GM23338 (cell line): ENCODE data around the gene PPP2R5E. TPM values are rescaled to one million over a fixed set of nuclear protein-coding genes. Genes with fewer than 3 reads are reported as not detected.

ENCODE experiments used
- ATAC-seq: fragments of 200-7000 bp; cut with Tn5 transposase; 3 replicates; pipeline ENCODE4 v1.9.1; 2020
- DNase-seq: peaks from one replicate; pipeline ENCODE4 v3.0.0-alpha.2; 2015; ENCODE audit warnings: low spot score
- H2AFZ ChIP-seq: fragments of 200-600 bp; sonication (generic); 2 replicates; pipeline ENCODE4 v1.8.0; 2016; ENCODE audit warnings: antibody characterized with exemption, mild to moderate bottlenecking, moderate library complexity
- H3F3A ChIP-seq: fragments of 200-600 bp; sonication (generic); replicated peaks from 2 replicates; pipeline ENCODE4 v1.8.0; 2017; ENCODE audit warnings: antibody characterized with exemption, mixed run types, low read depth
- H3K27ac ChIP-seq: fragments of 200-600 bp; sonication (generic); 2 replicates; pipeline ENCODE4 v1.6.1; 2016; ENCODE audit warnings: low read depth
- H3K27me3 ChIP-seq: fragments of 200-600 bp; sonication (generic); 2 replicates; pipeline ENCODE4 v1.8.0; 2016; ENCODE audit warnings: mild to moderate bottlenecking, mixed run types, moderate library complexity; ENCODE audit not compliant: insufficient read depth
- H3K36me3 ChIP-seq: fragments of 200-600 bp; sonication (generic); 2 replicates; pipeline ENCODE4 v1.8.0; 2016; ENCODE audit warnings: mild to moderate bottlenecking; ENCODE audit not compliant: insufficient read depth
- H3K4me1 ChIP-seq: fragments of 200-600 bp; sonication (generic); 2 replicates; pipeline ENCODE4 v1.8.0; 2016; ENCODE audit warnings: mild to moderate bottlenecking, moderate library complexity; ENCODE audit not compliant: insufficient read depth
- H3K4me2 ChIP-seq: fragments of 200-600 bp; sonication (generic); 2 replicates; pipeline ENCODE4 v1.7.1; 2017; ENCODE audit warnings: mixed run types
- H3K4me3 ChIP-seq: fragments of 200-600 bp; sonication (generic); 2 replicates; pipeline ENCODE4 v1.6.1; 2016; ENCODE audit warnings: mixed run types
- H3K79me2 ChIP-seq: fragments of 200-600 bp; sonication (generic); replicated peaks from 2 replicates; pipeline ENCODE4 v1.8.0; 2017; ENCODE audit warnings: mild to moderate bottlenecking; ENCODE audit not compliant: insufficient read depth
- H3K9me2 ChIP-seq: fragments of 200-600 bp; sonication (generic); 2 replicates; pipeline ENCODE4 v1.8.0; 2017; ENCODE audit not compliant: insufficient read depth
- H4K20me1 ChIP-seq: fragments of 200-600 bp; sonication (generic); replicated peaks from 2 replicates; pipeline ENCODE4 v1.8.0; 2017; ENCODE audit warnings: mild to moderate bottlenecking; ENCODE audit not compliant: insufficient read depth
- H3K27ac Mint-ChIP-seq: 2 replicates; pipeline ENCODE4 v1.8.0; 2020; ENCODE audit warnings: inconsistent platforms, mild to moderate bottlenecking, moderate library complexity, mixed read lengths
- H3K27me3 Mint-ChIP-seq: 3 replicates; pipeline ENCODE4 v1.8.0; 2022; ENCODE audit warnings: low read depth, mild to moderate bottlenecking, moderate library complexity, mixed read lengths, inconsistent platforms; ENCODE audit not compliant: insufficient read depth, poor library complexity
- H3K36me3 Mint-ChIP-seq: 3 replicates; pipeline ENCODE4 v1.8.0; 2021; ENCODE audit warnings: low read depth, mild to moderate bottlenecking, inconsistent platforms, moderate library complexity, mixed read lengths
- H3K4me1 Mint-ChIP-seq: 3 replicates; pipeline ENCODE4 v1.8.0; 2020; ENCODE audit warnings: mild to moderate bottlenecking, inconsistent platforms, mixed read lengths
- H3K4me3 Mint-ChIP-seq: 3 replicates; pipeline ENCODE4 v1.8.0; 2021; ENCODE audit warnings: moderate library complexity, mild to moderate bottlenecking, inconsistent platforms, mixed read lengths
- H3K9me3 Mint-ChIP-seq: 3 replicates; pipeline ENCODE4 v1.8.0; 2020; ENCODE audit warnings: moderate library complexity, mild to moderate bottlenecking, inconsistent platforms, mixed read lengths
- CTCF ChIP-seq, 2 experiments: fragments of 200-600 bp in 1 of 2; sonication (generic) in 1 of 2; conservative IDR thresholded peaks; 2 replicates each; pipeline versions ENCODE4 v1.5.1 to v1.6.1; 2016 to 2017; ENCODE audit warnings: antibody characterized with exemption in 2 of 2, low read depth in 2 of 2, mild to moderate bottlenecking in 2 of 2, moderate library complexity in 1 of 2
- ETS1 ChIP-seq: IDR thresholded peaks from 2 replicates; pipeline ENCODE4 v1.6.1; 2016; ENCODE audit warnings: antibody characterized with exemption
- EZH2 ChIP-seq: fragments of 200-600 bp; sonication (generic); IDR thresholded peaks from one replicate; pipeline ENCODE4 v1.8.0; 2017; ENCODE audit warnings: antibody characterized with exemption, mild to moderate bottlenecking, low read depth; ENCODE audit not compliant: unreplicated experiment
- EZH2phosphoT487 ChIP-seq: fragments of 200-600 bp; sonication (generic); IDR thresholded peaks from one replicate; pipeline ENCODE4 v1.8.1; 2018; ENCODE audit warnings: antibody characterized with exemption; ENCODE audit not compliant: unreplicated experiment
- JUNB ChIP-seq: IDR thresholded peaks from one replicate; pipeline ENCODE4 v1.6.1; 2016; ENCODE audit warnings: antibody characterized with exemption; ENCODE audit not compliant: unreplicated experiment
- NANOG ChIP-seq: IDR thresholded peaks from 2 replicates; pipeline ENCODE4 v1.6.1; 2016; ENCODE audit warnings: antibody characterized with exemption, borderline replicate concordance
- POLR2AphosphoS5 ChIP-seq: IDR thresholded peaks from 2 replicates; pipeline ENCODE4 v1.6.1; 2016; ENCODE audit warnings: antibody characterized with exemption, low read depth
- REST ChIP-seq: IDR thresholded peaks from one replicate; pipeline ENCODE4 v1.6.1; 2018; ENCODE audit warnings: antibody characterized with exemption; ENCODE audit not compliant: unreplicated experiment
- ZNF114 ChIP-seq: fragments of 250-450 bp; sonication (Bioruptor Pico); IDR thresholded peaks from 2 replicates; pipeline ENCODE4 v1.5.0; 2020; ENCODE audit warnings: mild to moderate bottlenecking, moderate library complexity
- ZNF331 ChIP-seq: fragments of 250-450 bp; sonication (Bioruptor Pico); IDR thresholded peaks from 2 replicates; pipeline ENCODE4 v1.5.0; 2020; ENCODE audit warnings: low read depth, mild to moderate bottlenecking, moderate library complexity
- ZNF462 ChIP-seq: fragments of 250-450 bp; sonication (Bioruptor Pico); IDR thresholded peaks from 2 replicates; pipeline ENCODE4 v1.5.0; 2020; ENCODE audit warnings: mild to moderate bottlenecking, moderate library complexity
- polyA plus RNA-seq: library from polyadenylated mRNA; unstranded; fragments of >200 nt; fragmentation: Nextera tagmentation; extraction: Ambion mirVana; gene quantifications from 2 replicates; pipeline ENCODE4 v1.2.1, GENCODE V29; 2016
- total RNA-seq: library from RNA; depleted of rRNA; stranded (reverse); fragments of >200 nt; shearing (Covaris generic); gene quantifications from 2 replicates; pipeline ENCODE4 v1.2.3, GENCODE V29; 2014

PPP2R5E gene
- total and polyA plus RNA-seq, 2 experiments from 2014 or later: 40.9 to 45.5 TPM

GRCh38 chr14:63387711-63388110 is 155.5 kb downstream of the PPP2R5E start:
- ATAC-seq: no peak
- Mint-ChIP-seq H3K36me3 (peaks cover 57% of the 10 kb centered on the region), H3K27ac (no peak overlapping the region)

More at GRCh38 chr14:63387711-63388110, 155.5 kb downstream of the PPP2R5E start:
- Histone ChIP-seq H3K27ac (no peak overlapping the region), H3K9me2 (no peaks in the 10 kb centered on the region), H2AFZ (no peak overlapping the region), H3K4me2 (no peak overlapping the region), H4K20me1 (peaks cover 7% of the 10 kb centered on the region; the same call in 1 of the 2 replicates), H3K4me3 (no peak overlapping the region), H3K36me3 (peaks cover 21% of the 10 kb centered on the region), H3K4me1 (no peaks in the 10 kb centered on the region), H3K27me3 (no peaks in the 10 kb centered on the region), H3K79me2 (no peaks in the 10 kb centered on the region; the same call in 1 of the 2 replicates), H3F3A (no peaks in the 10 kb centered on the region)
- DNase-seq: no peak
- Mint-ChIP-seq H3K4me1 (no peaks in the 10 kb centered on the region), H3K27me3 (peaks cover 5% of the 10 kb centered on the region), H3K4me3 (no peak overlapping the region), H3K9me3 (no peaks in the 10 kb centered on the region)
- no peak for TF ChIP-seq ZNF114
- no peak for TF ChIP-seq EZH2phosphoT487
- no peak for TF ChIP-seq REST
- no peak for TF ChIP-seq JUNB
- TF ChIP-seq ZNF331 (CRISPR knock-in tag): no peak
- TF ChIP-seq EZH2: no peak
- TF ChIP-seq NANOG: no peak
- no peak for TF ChIP-seq ETS1
- no peak for TF ChIP-seq POLR2AphosphoS5
- TF ChIP-seq ZNF462 (CRISPR knock-in tag): no peak
- no peak for TF ChIP-seq CTCF (conservative IDR thresholded peaks at IDR 0.05; ENCODE audit: low read depth in 2 of 2)
